ENCODE results near the gene RNF223.

DNA sequence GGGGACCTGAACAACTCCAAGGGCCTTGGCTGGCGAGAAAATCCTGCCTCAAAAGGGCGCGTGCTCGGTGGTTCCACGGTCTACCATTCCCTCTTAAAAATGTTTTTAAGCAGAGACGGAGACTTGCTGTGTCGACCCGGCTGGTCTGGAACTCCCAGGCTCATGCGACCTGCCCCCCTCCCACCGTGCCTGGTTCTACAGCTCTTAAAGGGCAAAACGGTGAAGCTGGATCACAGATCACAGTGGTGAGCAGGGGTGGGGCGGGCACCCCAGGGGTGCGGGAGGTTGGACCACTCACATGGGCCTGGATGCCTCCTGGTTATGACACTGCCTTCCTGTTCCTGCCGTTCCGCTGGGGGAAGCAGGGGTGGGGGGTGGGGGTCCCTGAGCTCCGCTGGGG lies 46.0 kb upstream of the RNF223 start:
- no peak for TF ChIP-seq PRRX2 (CRISPR knock-in tag; IDR thresholded peaks at IDR 0.05)
- no peak for TF ChIP-seq ZNF121 (CRISPR knock-in tag; IDR thresholded peaks at IDR 0.05)
- TF ChIP-seq, protein P1, sequence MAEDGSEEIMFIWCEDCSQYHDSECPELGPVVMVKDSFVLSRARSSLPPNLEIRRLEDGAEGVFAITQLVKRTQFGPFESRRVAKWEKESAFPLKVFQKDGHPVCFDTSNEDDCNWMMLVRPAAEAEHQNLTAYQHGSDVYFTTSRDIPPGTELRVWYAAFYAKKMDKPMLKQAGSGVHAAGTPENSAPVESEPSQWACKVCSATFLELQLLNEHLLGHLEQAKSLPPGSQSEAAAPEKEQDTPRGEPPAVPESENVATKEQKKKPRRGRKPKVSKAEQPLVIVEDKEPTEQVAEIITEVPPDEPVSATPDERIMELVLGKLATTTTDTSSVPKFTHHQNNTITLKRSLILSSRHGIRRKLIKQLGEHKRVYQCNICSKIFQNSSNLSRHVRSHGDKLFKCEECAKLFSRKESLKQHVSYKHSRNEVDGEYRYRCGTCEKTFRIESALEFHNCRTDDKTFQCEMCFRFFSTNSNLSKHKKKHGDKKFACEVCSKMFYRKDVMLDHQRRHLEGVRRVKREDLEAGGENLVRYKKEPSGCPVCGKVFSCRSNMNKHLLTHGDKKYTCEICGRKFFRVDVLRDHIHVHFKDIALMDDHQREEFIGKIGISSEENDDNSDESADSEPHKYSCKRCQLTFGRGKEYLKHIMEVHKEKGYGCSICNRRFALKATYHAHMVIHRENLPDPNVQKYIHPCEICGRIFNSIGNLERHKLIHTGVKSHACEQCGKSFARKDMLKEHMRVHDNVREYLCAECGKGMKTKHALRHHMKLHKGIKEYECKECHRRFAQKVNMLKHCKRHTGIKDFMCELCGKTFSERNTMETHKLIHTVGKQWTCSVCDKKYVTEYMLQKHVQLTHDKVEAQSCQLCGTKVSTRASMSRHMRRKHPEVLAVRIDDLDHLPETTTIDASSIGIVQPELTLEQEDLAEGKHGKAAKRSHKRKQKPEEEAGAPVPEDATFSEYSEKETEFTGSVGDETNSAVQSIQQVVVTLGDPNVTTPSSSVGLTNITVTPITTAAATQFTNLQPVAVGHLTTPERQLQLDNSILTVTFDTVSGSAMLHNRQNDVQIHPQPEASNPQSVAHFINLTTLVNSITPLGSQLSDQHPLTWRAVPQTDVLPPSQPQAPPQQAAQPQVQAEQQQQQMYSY (CRISPR knock-in tag; IDR thresholded peaks at IDR 0.05): no peak
- TF ChIP-seq, protein P2, sequence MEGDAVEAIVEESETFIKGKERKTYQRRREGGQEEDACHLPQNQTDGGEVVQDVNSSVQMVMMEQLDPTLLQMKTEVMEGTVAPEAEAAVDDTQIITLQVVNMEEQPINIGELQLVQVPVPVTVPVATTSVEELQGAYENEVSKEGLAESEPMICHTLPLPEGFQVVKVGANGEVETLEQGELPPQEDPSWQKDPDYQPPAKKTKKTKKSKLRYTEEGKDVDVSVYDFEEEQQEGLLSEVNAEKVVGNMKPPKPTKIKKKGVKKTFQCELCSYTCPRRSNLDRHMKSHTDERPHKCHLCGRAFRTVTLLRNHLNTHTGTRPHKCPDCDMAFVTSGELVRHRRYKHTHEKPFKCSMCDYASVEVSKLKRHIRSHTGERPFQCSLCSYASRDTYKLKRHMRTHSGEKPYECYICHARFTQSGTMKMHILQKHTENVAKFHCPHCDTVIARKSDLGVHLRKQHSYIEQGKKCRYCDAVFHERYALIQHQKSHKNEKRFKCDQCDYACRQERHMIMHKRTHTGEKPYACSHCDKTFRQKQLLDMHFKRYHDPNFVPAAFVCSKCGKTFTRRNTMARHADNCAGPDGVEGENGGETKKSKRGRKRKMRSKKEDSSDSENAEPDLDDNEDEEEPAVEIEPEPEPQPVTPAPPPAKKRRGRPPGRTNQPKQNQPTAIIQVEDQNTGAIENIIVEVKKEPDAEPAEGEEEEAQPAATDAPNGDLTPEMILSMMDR (IDR thresholded peaks at IDR 0.05): no peak
- no peak for TF ChIP-seq NR3C1 (CRISPR knock-in tag; conservative IDR thresholded peaks at IDR 0.05; ENCODE audit: low read depth)
